MM.1S (cell line): Measurements from ENCODE around the gene ZMIZ1.

Experiments
- DNase-seq: peaks from one replicate; pipeline ENCODE4 v3.0.0-alpha.2; 2015
- H2AFZ ChIP-seq: fragments of 300-600 bp; sonication (generic); 2 replicates; pipeline ENCODE4 v1.6.0; 2016; ENCODE audit warnings: antibody characterized with exemption, low read length
- H3F3A ChIP-seq: fragments of 300-600 bp; sonication (generic); 2 replicates; pipeline ENCODE4 v1.6.1; 2016; ENCODE audit warnings: mild to moderate bottlenecking, antibody characterized with exemption, low read length, moderate library complexity, mixed read lengths; ENCODE audit not compliant: insufficient read depth
- H3K27ac ChIP-seq: fragments of 300-600 bp; sonication (generic); 2 replicates; pipeline ENCODE4 v1.5.1; 2016; ENCODE audit warnings: mild to moderate bottlenecking, low read length
- H3K27me3 ChIP-seq: fragments of 300-600 bp; sonication (generic); replicated peaks from 2 replicates; pipeline ENCODE4 v1.6.0; 2016; ENCODE audit warnings: low read length; ENCODE audit not compliant: insufficient read depth
- H3K36me3 ChIP-seq: fragments of 300-600 bp; sonication (generic); replicated peaks from 2 replicates; pipeline ENCODE4 v1.6.1; 2016; ENCODE audit warnings: mild to moderate bottlenecking, low read length, mixed read lengths; ENCODE audit not compliant: insufficient read depth
- H3K4me1 ChIP-seq: fragments of 300-600 bp; sonication (generic); 2 replicates; pipeline ENCODE4 v1.6.1; 2016; ENCODE audit warnings: low read length, mixed read lengths
- H3K4me2 ChIP-seq: fragments of 300-600 bp; sonication (generic); 2 replicates; pipeline ENCODE4 v1.6.0; 2016; ENCODE audit warnings: low read depth, low read length
- H3K4me3 ChIP-seq: fragments of 300-600 bp; sonication (generic); 2 replicates; pipeline ENCODE4 v1.5.1; 2016; ENCODE audit warnings: low read length, mixed read lengths
- H3K79me2 ChIP-seq: fragments of 300-600 bp; sonication (generic); 2 replicates; pipeline ENCODE4 v1.6.1; 2016; ENCODE audit warnings: mixed run types, low read length, mixed read lengths
- H3K9ac ChIP-seq: fragments of 300-600 bp; sonication (generic); 2 replicates; pipeline ENCODE4 v1.6.1; 2016; ENCODE audit warnings: low read length, mixed read lengths
- H3K9me2 ChIP-seq: fragments of 300-600 bp; sonication (generic); replicated peaks from 2 replicates; pipeline ENCODE4 v1.6.1; 2016; ENCODE audit warnings: mild to moderate bottlenecking, low read length, mixed read lengths; ENCODE audit not compliant: insufficient read depth
- H3K9me3 ChIP-seq: fragments of 300-600 bp; sonication (generic); replicated peaks from 2 replicates; pipeline ENCODE4 v1.6.1; 2016; ENCODE audit warnings: mild to moderate bottlenecking, low read length, mixed read lengths; ENCODE audit not compliant: insufficient read depth
- H4K20me1 ChIP-seq: fragments of 300-600 bp; sonication (generic); 2 replicates; pipeline ENCODE4 v1.6.1; 2016; ENCODE audit warnings: mild to moderate bottlenecking, low read length, moderate library complexity, mixed read lengths; ENCODE audit not compliant: insufficient read depth
- EZH2 ChIP-seq: fragments of 300-600 bp; sonication (generic); optimal IDR thresholded peaks from 2 replicates; pipeline ENCODE3; 2017; ENCODE audit warnings: low read depth, mild to moderate bottlenecking, antibody characterized with exemption, low read length, mixed read lengths
- EZH2phosphoT487 ChIP-seq: fragments of 300-600 bp; sonication (generic); IDR thresholded peaks from 2 replicates; pipeline ENCODE4 v1.6.1; 2018; ENCODE audit warnings: antibody characterized with exemption, low read length
- TF ChIP-seq, protein P1 (sequence below): fragments of 300-600 bp; sonication (generic); IDR thresholded peaks from 2 replicates; pipeline ENCODE4 v1.5.1; 2016; ENCODE audit warnings: antibody characterized with exemption, low read length, mixed read lengths

The ZMIZ1 gene

GRCh38 chr10:79361726-79362397, 293.1 kb downstream of the ZMIZ1 start:
- Histone ChIP-seq H3K79me2 (no peaks in the 10 kb centered on the region), H3K9ac (no peak overlapping the region), H3K4me2 (no peak overlapping the region), H3K9me3 (no peaks in the 10 kb centered on the region), H3K27me3 (no peaks in the 10 kb centered on the region), H3K36me3 (no peaks in the 10 kb centered on the region), H3K27ac (no peak overlapping the region), H3K4me1 (no peaks in the 10 kb centered on the region), H3K4me3 (no peak overlapping the region), H4K20me1 (no peaks in the 10 kb centered on the region), H2AFZ (no peak overlapping the region), H3F3A (no peaks in the 10 kb centered on the region), H3K9me2 (no peaks in the 10 kb centered on the region)
- no peak for DNase-seq
- TF ChIP-seq EZH2phosphoT487, result no peak
- TF ChIP-seq EZH2, result no peak
- TF ChIP-seq, protein P1, sequence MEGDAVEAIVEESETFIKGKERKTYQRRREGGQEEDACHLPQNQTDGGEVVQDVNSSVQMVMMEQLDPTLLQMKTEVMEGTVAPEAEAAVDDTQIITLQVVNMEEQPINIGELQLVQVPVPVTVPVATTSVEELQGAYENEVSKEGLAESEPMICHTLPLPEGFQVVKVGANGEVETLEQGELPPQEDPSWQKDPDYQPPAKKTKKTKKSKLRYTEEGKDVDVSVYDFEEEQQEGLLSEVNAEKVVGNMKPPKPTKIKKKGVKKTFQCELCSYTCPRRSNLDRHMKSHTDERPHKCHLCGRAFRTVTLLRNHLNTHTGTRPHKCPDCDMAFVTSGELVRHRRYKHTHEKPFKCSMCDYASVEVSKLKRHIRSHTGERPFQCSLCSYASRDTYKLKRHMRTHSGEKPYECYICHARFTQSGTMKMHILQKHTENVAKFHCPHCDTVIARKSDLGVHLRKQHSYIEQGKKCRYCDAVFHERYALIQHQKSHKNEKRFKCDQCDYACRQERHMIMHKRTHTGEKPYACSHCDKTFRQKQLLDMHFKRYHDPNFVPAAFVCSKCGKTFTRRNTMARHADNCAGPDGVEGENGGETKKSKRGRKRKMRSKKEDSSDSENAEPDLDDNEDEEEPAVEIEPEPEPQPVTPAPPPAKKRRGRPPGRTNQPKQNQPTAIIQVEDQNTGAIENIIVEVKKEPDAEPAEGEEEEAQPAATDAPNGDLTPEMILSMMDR, result no peak
